Transverse colon (tissue), 4 donors: ENCODE measurements around the gene SHROOM1.

Experiments used
- CTCF ChIP-seq, 5 experiments: fragments of 200-600 bp in 3 of 5; fragments of 450-650 bp in 2 of 5; sonication (generic) in 3 of 5; IDR thresholded peaks; 1 replicate in 2 of 5; 2 replicates in 3 of 5; pipeline ENCODE4 v1.5.1; 2016 to 2017; ENCODE audit warnings: antibody characterized with exemption in 5 of 5, inconsistent platforms in 3 of 5, mild to moderate bottlenecking in 2 of 5, moderate library complexity in 1 of 5
- POLR2AphosphoS5 ChIP-seq, 3 donors: sonication (generic); formaldehyde crosslinking; IDR thresholded peaks; one replicate each; pipeline ENCODE4 v1.6.1; 2016; ENCODE audit warnings: antibody characterized with exemption in 3 of 3

GRCh38 chr5:132837868-132838267 is 7.4 kb upstream of the SHROOM1 start:
- TF ChIP-seq POLR2AphosphoS5 (IDR thresholded peaks at IDR 0.05) (peak in 2 of 3 donors; percentile 77 to 85), CTCF (IDR thresholded peaks at IDR 0.05) (no peak)
